Activated CD8-positive, alpha-beta memory T cell treated with anti-CD3 and anti-CD28 coated beads for 48 hours (primary cell): ENCODE data around the gene TMEM181.
"Not testable (repeated sequence)": the region's sequence is repeated elsewhere in the genome, so short reads cannot be mapped to it uniquely, and the experiment has no call there.

Source experiments
- DNase-seq, 3 experiments: peaks; one replicate each; pipeline ENCODE4 v3.0.0-alpha.2; 2020; ENCODE audit warnings: low read depth in 2 of 3, low spot score in 2 of 3

TMEM181 gene

GRCh38 chr6:158536891-158537798 lies 22.7 kb upstream of the TMEM181 start:
- DNase-seq = no peak

- no peak for DNase-seq
Observed at GRCh38 chr6:158538741-158539140, 21.1 kb upstream of the TMEM181 start.

GRCh38 chr6:158539413-158539812 lies 20.5 kb upstream of the TMEM181 start:
- DNase-seq = no peak

GRCh38 chr6:158539881-158540280 lies 20.0 kb upstream of the TMEM181 start:
- DNase-seq = no peak

DNA sequence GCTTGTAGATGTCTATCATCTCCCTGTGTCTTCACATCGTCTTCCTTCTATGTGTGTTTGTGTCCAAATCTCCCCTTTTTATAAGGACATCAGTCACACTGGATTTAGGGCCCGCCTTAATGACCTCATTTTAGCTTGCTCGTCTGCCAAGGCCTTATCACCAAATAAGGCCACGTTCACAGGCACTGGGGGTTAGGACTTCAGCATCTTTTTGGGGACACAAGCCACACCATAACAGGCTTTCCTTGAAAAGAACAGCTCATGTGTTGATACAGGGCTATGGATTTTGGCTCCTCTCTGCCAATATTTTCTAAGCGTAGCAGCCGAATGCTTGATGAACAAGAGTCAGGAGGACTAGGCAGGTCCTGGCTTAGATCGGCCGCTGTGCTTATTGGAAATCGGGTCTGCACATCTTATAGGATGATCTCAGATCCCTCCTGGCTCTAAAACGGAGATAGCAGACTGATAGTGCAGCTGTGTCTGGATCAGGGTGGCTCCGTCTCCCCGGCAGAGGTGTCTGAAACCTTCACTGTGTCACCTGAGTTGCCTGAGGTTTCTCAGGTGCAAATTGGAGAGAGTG lies 16.2 kb upstream of the TMEM181 start:
- no peak for DNase-seq

- DNase-seq = no peak
Observed at GRCh38 chr6:158544428-158544827, 15.5 kb upstream of the TMEM181 start.

DNA sequence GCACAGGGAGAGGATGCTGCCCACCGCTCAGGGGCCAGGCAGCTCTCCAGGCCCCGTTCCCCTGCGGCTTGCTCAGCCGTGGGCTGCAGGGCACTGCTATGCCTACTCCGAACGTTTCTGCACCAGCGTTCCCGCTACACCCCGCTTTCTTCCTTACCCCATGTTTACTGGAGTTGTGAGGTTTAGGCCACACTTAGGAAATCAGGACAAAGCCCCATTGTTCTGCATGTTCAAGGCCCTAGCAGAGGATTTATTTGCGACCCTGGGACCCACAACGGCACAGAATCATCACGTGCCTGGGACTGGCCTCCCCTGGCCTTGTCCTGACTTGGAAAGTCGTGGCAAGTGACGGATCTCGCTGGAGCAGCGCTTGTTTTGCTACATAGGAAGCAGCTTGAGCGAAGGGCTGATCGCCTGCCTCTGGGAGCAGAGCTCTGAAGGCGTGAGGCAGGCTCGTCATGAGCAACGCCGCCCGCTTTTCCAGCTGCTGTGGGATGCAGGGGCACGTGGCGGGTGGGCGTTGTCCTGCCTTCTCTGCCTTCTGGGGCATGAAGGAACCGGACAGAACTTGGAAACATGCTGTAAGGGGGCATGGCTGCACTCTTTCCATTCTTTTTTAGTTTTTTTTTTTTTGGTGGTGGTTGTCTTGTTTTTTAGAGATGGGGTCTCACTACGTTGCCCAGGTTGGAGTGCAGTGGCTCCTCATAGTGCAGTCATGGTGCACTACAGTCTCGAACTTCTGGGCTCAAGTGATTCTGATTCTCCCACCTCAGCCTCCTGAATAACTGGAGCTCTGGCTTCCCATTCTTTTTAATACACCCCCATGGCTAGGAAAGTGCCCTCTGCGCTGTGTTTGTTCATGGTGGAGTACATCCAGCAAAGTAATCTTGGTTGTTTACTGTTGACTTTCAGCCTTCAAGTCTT lies 14.6 kb upstream of the TMEM181 start:
- DNase-seq = no peak

- no peak for DNase-seq
Observed at GRCh38 chr6:158548418-158549161, 11.3 kb upstream of the TMEM181 start.

- DNase-seq = no peak
Observed at GRCh38 chr6:158552055-158552795, 7.7 kb upstream of the TMEM181 start.

- DNase-seq = no peak
Observed at GRCh38 chr6:158552796-158553138, 7.1 kb upstream of the TMEM181 start.

DNA sequence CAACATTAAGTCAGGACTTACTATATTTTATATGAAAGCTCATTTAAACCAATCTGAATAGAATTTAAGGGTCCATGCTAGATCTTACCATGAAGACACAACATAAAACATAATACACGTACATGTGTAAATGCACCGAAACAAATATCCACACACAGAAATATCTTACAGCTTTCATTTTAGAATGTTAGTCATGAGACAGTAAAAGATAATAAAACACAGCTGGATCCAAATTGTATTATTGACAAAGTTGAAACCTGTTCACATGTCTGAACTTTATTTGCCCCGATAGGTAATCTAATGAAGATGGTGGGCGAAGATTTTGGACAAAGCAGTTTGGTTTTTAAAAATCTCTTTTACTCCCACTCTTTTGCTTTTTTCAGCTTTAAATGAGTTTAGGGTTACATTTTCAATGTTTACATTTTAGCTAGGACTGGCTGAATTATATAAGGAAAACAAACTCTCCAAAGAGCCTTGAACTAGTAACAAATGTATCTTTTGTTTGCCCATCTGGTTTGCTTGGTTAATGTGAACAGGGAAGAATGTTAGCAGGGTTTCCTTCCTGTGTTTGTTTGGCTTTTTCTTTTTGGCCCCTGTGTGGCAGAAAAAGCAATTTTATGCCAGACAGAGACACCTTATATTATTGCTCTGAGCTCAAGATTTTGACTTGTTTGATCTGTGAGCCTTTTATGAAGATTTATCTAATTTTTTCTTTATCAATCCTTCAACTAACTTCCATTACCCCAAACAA lies 5.1 kb upstream of the TMEM181 start:
- no peak for DNase-seq

DNA sequence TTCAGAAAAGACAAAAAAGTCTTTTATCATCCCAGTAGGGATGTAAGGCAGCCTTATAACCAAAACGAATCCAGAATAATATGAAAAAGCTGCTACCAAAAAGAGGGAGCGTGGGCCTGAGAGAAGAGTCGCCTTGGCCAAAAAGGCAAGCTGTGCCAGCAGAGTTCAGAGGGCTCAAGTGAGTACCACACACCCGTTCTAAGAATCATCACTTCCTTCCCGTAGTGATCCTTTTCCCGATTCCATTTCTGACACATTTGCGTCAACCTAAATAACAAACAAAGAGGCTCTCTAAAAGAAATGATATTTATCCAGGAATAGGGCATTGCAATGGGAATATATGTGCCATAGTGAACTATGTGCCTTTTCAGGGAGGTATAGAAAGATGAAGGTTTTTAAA lies 3.8 kb upstream of the TMEM181 start:
- no peak for DNase-seq

DNA sequence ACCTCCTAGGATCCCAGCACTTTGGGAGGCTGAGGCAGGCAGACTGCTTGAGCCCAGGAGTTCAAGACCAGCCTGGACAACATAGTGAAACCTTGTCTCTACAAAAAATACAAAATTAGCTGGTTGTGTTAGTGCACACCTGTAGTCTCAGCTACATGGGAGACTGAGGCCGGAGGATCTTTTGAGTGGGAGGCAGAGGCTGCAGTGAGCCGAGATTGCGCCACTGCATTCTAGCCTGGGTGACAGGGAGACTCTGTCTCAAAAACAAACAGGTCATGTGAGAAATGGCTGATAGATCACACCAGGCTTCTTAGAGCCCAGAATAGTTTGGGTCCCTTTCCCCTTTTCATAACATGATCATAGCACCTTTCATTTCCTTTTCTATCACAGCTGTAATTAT lies 2.8 kb upstream of the TMEM181 start:
- not testable (repeated sequence) for DNase-seq

- DNase-seq = no peak
Observed at GRCh38 chr6:158557927-158558326, 2.0 kb upstream of the TMEM181 start.

GRCh38 chr6:158558415-158559306 lies 1.2 kb upstream of the TMEM181 start:
- no peak for DNase-seq

DNA sequence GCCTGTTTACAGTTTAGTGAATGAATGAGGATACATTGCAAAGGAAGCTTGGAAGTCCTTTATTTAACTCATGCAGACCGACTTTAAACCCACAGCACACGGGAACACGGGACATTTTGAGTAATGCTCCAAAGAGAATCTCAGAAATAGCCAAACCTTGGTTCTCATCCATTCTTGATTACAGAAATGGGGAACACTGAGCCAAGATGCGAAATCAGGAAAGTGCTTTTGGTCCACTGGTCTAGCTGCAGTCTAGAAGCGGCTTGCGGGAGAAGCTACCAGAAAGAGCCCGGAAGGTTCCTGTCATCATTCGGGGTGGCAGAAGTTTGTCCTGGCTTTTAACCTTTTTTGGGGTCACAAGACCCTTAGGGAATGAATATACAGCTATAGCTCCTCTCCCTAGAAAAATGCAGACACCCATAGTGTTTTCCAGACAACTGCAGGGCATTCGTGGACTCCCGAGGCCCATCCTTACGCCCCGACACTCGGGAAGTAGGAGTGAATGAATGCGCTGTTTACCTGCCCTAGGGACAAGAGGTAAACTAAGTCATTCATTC lies 475 bp upstream of the TMEM181 start:
- no peak for DNase-seq

GRCh38 chr6:158560836-158561320 lies 987 bp downstream of the TMEM181 start:
- no peak for DNase-seq

- DNase-seq = no peak
Observed at GRCh38 chr6:158561321-158561884, 1.5 kb downstream of the TMEM181 start.
